ENCODE data around the gene WNT7B. TPM values are rescaled to one million over a fixed set of nuclear protein-coding genes. Genes with fewer than 3 reads are reported as not detected.

WNT7B gene
- total and polyA plus RNA-seq, 2 experiments from 2014 or later: 0.10 TPM; not detected in 1

GRCh38 chr22:45905924-45906865 is 70.8 kb downstream of the WNT7B start:
- TF ChIP-seq STAT1 (IDR thresholded peaks at IDR 0.05; ENCODE audit: unreplicated experiment) (no peak), NANOG (IDR thresholded peaks at IDR 0.05; ENCODE audit: borderline replicate concordance) (no peak), EZH2 (IDR thresholded peaks at IDR 0.05; ENCODE audit: low read depth, unreplicated experiment) (no peak), POLR2AphosphoS5 (IDR thresholded peaks at IDR 0.05; ENCODE audit: low read depth) (no peak), ZNF331 (CRISPR knock-in tag; IDR thresholded peaks at IDR 0.05; ENCODE audit: low read depth) (no peak), ETS1 (IDR thresholded peaks at IDR 0.05) (no peak), CREB1 (CRISPR knock-in tag; IDR thresholded peaks at IDR 0.05; ENCODE audit: low read depth) (no peak), ZNF114 (CRISPR knock-in tag; IDR thresholded peaks at IDR 0.05) (no peak), CTCF (conservative IDR thresholded peaks at IDR 0.05; ENCODE audit: low read depth in 2 of 2) (no peak), JUNB (IDR thresholded peaks at IDR 0.05; ENCODE audit: unreplicated experiment) (no peak), REST (IDR thresholded peaks at IDR 0.05; ENCODE audit: unreplicated experiment) (no peak), EZH2phosphoT487 (IDR thresholded peaks at IDR 0.05; ENCODE audit: unreplicated experiment) (no peak), ZNF462 (CRISPR knock-in tag; IDR thresholded peaks at IDR 0.05) (no peak)
- Histone ChIP-seq H2AFZ (no peak overlapping the region), H3K4me3 (no peak overlapping the region), H3K36me3 (ENCODE audit: insufficient read depth) (no peaks in the 10 kb centered on the region), H3K27ac (ENCODE audit: low read depth) (no peak overlapping the region), H3K9me2 (ENCODE audit: insufficient read depth) (no peaks in the 10 kb centered on the region), H3K79me2 (replicated peaks; ENCODE audit: insufficient read depth) (no peaks in the 10 kb centered on the region), H4K20me1 (replicated peaks; ENCODE audit: insufficient read depth) (no peaks in the 10 kb centered on the region), H3K27me3 (ENCODE audit: insufficient read depth) (no peaks in the 10 kb centered on the region), H3K4me2 (no peak overlapping the region), H3F3A (replicated peaks; ENCODE audit: low read depth) (no peaks in the 10 kb centered on the region), H3K4me1 (ENCODE audit: insufficient read depth) (no peaks in the 10 kb centered on the region)
- no peaks in the 10 kb centered on the region for H3K36me3 Mint-ChIP-seq (ENCODE audit: low read depth)
- no peak overlapping the region for H3K27ac Mint-ChIP-seq
- DNase-seq (ENCODE audit: low spot score) (no peak), ATAC-seq (no peak)
- H3K4me3 Mint-ChIP-seq: no peak overlapping the region
- H3K9me3 Mint-ChIP-seq: no peaks in the 10 kb centered on the region
- peaks cover 7% of the 10 kb centered on the region for H3K27me3 Mint-ChIP-seq (ENCODE audit: insufficient read depth, low read depth, poor library complexity)
- no peaks in the 10 kb centered on the region; the same call in 2 of the 3 replicates for H3K4me1 Mint-ChIP-seq

Data from GM23338 (cell line).